Astrocyte (in vitro differentiated cells and primary cell): ENCODE measurements around the gene AARSD1.

Experiments used
- CTCF ChIP-seq: IDR thresholded peaks from 2 replicates; pipeline ENCODE4 v1.5.1; 2011; ENCODE audit warnings: low read depth, mild to moderate bottlenecking, inconsistent platforms, low read length, moderate library complexity; ENCODE audit not compliant: insufficient read depth
- EZH2 ChIP-seq: IDR thresholded peaks from 2 replicates; pipeline ENCODE4 v1.6.1; 2012; ENCODE audit warnings: mild to moderate bottlenecking, low read length, inconsistent platforms; ENCODE audit not compliant: insufficient read depth

- no peak for TF ChIP-seq CTCF
- TF ChIP-seq EZH2, result no peak
Measured at GRCh38 chr17:42999003-42999525, 34.8 kb upstream of the AARSD1 start.
